ENCODE results near the gene BLVRA.

DNA sequence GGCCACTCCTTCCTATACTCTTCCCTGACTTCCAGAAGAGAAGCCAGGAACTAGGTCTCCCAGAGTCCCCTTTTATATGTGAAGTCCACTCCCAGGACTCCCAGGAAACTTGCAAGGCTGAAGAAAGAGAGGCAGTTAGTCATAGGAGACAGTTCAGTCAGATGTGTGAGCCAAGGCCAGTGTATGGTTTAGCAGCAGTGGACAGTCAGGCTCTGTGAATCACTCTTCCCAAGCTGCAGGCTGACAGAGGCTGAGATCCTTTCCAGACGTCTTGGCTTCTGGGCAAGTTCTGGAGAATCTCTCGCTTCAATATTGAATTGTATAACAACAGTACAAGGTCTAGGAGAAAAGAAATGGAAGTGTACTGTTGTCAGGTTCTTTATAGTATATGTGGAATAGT lies 26.9 kb downstream of the BLVRA start:
- TF ChIP-seq POLR2AphosphoS5 (IDR thresholded peaks at IDR 0.05), result no peak
- TF ChIP-seq, protein P1, sequence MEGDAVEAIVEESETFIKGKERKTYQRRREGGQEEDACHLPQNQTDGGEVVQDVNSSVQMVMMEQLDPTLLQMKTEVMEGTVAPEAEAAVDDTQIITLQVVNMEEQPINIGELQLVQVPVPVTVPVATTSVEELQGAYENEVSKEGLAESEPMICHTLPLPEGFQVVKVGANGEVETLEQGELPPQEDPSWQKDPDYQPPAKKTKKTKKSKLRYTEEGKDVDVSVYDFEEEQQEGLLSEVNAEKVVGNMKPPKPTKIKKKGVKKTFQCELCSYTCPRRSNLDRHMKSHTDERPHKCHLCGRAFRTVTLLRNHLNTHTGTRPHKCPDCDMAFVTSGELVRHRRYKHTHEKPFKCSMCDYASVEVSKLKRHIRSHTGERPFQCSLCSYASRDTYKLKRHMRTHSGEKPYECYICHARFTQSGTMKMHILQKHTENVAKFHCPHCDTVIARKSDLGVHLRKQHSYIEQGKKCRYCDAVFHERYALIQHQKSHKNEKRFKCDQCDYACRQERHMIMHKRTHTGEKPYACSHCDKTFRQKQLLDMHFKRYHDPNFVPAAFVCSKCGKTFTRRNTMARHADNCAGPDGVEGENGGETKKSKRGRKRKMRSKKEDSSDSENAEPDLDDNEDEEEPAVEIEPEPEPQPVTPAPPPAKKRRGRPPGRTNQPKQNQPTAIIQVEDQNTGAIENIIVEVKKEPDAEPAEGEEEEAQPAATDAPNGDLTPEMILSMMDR (IDR thresholded peaks at IDR 0.05 in 8 of 11, conservative IDR thresholded peaks at IDR 0.05 in 3 of 11), result no peak
- TF ChIP-seq POLR2A (IDR thresholded peaks at IDR 0.05), result no peak

Measured in spleen (tissue), 7 donors.